RWPE1 (cell line): ENCODE measurements around the gene MPZL3.

Experiments used
- CTCF ChIA-PET: fragments of 350-600 bp; sonication (Branson Sonifier 250); formaldehyde crosslinking; extraction: SDS; loops from one replicate; lab custom pipeline; 2021; lab: Yijun Ruan, JAX
- POLR2A ChIA-PET: fragments of 400-600 bp; formaldehyde crosslinking; extraction: SDS; loops from one replicate; lab custom pipeline; 2020; ENCODE audit warnings: antibody characterized with exemption; ENCODE audit not compliant: low non-redundant PET; lab: Yijun Ruan, JAX
- DNase-seq: peaks from one replicate; pipeline ENCODE4 v3.0.0; 2012; ENCODE audit warnings: low spot score
- H3K27ac ChIP-seq: fragments of 450-650 bp; 2 replicates; pipeline ENCODE4 v1.5.1; 2017
- TF ChIP-seq, protein P1 (sequence below): fragments of 450-650 bp; conservative IDR thresholded peaks from 2 replicates; pipeline ENCODE4 v1.5.1; 2017; ENCODE audit warnings: low read depth, mild to moderate bottlenecking

MPZL3 gene

DNA sequence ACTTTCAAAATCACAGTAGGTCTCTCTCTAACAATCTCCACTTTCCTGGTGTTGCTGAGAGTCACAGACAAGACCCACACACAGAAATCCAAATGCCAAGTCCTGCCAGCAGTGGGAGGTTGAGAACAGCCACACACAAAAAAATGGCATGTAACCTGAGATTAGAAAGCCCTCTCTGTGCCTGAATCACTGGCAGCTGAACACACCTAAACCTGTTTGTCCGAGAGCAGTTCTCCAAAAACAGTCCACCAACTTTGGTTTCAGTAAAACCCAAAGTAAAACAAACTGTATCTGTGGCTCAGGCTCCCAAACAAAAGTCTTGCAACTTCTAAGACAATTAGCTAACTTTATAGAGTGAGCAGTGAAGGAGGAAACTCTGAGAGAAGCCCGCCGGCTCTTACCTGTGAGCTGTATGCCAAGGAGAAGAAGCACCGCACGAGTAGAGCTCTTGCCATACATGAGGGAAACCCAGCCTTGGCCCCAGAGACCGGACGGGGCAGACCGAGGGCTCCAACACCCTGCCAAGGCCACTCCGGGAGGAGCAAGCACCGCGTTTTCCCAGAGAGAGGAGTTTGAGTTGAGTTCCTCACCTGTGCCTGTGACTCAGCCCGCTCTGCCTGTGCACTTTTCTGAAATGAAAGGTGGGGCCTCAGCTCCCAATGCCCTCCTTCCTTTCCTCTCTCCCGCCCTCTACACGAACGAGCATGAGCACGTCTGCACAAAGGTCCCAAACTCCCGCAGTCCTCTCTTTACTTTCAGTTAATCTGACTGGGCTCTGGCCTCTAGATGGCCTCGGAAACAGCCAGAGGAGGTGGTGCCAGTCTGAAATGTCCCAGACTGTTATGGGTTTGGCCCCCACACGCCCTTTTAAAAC is 11.8 kb upstream of the MPZL3 start, which contains the start of gene MPZL2:
Gene MPZL2 (minus strand): TSS at position 603 of the 874 bp plus-strand sequence. CDS start 144 bp downstream, at position 459.
- DNase-seq, result peak; percentile 88
- POLR2A ChIA-PET, result interaction anchor here (1.2 to 1.6 kb wide), 2 partner anchors 12 kb away, joined by 3 to 7 read pairs; partner anchors contain the start of gene MPZL3
- CTCF ChIA-PET, result interaction anchor here (0.5 to 2.3 kb wide), 6 partner anchors 13 to 497 kb away, joined by 3 to 7 read pairs (median 4); no protein-coding TSS in a partner anchor
- peak within 1 kb of the TSS; percentile 90 for H3K27ac ChIP-seq
- TF ChIP-seq, protein P1, sequence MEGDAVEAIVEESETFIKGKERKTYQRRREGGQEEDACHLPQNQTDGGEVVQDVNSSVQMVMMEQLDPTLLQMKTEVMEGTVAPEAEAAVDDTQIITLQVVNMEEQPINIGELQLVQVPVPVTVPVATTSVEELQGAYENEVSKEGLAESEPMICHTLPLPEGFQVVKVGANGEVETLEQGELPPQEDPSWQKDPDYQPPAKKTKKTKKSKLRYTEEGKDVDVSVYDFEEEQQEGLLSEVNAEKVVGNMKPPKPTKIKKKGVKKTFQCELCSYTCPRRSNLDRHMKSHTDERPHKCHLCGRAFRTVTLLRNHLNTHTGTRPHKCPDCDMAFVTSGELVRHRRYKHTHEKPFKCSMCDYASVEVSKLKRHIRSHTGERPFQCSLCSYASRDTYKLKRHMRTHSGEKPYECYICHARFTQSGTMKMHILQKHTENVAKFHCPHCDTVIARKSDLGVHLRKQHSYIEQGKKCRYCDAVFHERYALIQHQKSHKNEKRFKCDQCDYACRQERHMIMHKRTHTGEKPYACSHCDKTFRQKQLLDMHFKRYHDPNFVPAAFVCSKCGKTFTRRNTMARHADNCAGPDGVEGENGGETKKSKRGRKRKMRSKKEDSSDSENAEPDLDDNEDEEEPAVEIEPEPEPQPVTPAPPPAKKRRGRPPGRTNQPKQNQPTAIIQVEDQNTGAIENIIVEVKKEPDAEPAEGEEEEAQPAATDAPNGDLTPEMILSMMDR, result peak; percentile 24; the same call in 1 of the 2 replicates

DNA sequence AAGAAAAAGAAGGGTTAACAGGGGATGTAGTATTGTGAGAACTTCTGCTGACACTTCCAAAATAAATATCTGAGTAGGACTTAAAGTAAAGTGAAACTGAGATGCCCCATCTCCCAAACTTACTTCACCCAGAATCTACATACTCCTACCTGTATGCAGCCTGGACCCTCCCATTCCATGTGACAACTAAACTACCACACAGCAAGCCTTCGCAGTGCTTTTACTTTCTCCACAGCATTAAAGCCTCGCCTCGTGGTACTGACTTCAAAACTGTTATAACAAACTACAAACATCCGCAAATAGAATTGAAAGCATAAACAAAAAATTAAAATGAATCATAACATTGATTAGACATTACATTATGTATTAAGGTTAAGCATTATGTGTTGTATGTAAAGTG is 10.9 kb upstream of the MPZL3 start:
- no peak for DNase-seq
- POLR2A ChIA-PET, result interaction anchor here (1.6 kb wide), 1 partner anchor 13 kb away, joined by 7 read pairs; no protein-coding TSS in a partner anchor
- H3K27ac ChIP-seq, result no peak overlapping the region
- CTCF ChIA-PET, result interaction anchor here (0.6 to 0.9 kb wide), 2 partner anchors 24 to 92 kb away, joined by 3 to 5 read pairs; no protein-coding TSS in a partner anchor
- TF ChIP-seq, protein P1, result no peak

DNA sequence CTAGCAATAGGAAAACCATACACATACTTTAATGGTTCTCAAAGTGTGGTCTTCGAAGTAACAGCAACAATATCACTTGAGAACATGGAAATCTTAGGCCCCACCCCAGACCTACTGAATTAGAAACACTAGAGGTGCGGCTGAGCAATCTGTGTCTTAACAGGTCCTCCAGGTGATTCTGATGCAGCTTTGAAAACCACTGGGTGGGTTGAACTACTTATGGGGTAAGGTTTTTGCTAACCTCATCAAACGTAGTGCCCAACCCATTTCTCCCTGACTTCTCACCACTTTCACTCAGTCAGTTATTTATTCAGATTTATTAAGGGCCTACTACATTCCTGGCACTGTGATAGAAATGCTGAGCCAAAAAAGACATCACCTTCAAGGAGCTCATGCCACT is 8.2 kb upstream of the MPZL3 start:
- ChIA-PET POLR2A (no interaction called here), CTCF (interaction anchor here (0.6 kb wide), 2 partner anchors 71 to 421 kb away, joined by 3 to 5 read pairs; no protein-coding TSS in a partner anchor)
- H3K27ac ChIP-seq, result no peak overlapping the region
- TF ChIP-seq, protein P1, result no peak
- no peak for DNase-seq

DNA sequence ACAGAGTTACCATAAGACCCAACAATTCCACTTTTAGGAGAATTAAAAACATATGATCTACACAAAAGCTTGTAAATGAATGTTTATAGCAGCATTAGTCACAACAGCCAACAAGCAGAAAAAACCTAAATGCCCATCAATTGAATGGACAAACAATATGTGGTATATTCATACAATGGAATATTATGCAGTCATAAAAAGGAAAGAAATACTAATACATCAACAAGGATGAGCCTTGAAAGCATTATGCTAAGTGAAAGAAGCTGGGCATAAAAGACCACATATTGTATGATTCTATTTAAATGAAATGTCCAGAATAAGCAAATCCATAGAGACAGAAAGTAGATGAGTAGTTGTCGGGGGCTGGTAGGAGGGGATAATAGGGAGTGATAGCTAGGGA is 7.0 kb upstream of the MPZL3 start:
- POLR2A ChIA-PET, result no interaction called here
- DNase-seq, result no peak
- CTCF ChIA-PET, result interaction anchor here (0.7 kb wide), 1 partner anchor 92 kb away, joined by 5 read pairs; no protein-coding TSS in a partner anchor

DNA sequence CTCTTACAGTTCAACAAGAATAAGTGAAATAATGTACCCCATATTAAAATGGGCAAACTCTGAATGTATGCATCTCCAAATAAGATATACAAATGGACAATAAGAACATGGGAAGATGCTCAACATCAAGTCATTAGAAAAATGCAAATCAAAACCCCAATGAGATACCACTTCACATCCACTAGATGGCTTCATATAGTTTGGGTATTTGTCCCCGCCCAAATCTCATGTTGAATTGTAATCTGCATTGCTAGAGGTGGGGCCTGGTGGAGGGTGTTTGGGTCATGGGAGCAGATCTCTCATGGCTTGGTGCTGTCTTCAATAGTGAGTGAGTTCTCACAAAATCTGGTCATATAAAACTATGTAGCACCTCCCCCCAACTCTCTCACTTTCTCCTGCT is 6.2 kb upstream of the MPZL3 start:
- TF ChIP-seq, protein P1, result no peak; the same call in 1 of the 2 replicates
- ChIA-PET CTCF (no interaction called here), POLR2A (no interaction called here)
- H3K27ac ChIP-seq, result no peak overlapping the region
- DNase-seq, result no peak

More for the DNA sequence above, 7.0 kb upstream of the MPZL3 start:
- TF ChIP-seq, protein P1, result no peak
- H3K27ac ChIP-seq, result no peak overlapping the region

DNA sequence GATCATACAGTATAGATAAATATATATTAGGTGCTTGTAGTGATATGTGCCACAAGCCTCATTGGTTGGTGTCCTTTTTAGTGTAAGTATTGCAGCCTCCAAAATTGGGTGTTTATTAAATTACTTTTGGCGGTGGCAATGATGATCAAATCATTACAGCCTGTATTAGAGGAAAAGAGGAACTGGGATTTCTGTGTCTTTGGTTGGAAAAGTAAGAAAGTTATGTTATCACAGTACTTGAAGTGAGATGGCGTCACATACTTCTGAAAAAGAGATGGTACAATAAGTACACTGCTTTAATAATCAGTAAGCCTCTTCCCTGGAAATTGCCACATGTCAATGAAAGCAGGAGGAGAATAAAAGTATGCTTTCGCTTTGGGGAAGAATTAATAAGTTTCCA is 523 bp upstream of the MPZL3 start:
- DNase-seq, result no peak
- H3K27ac ChIP-seq, result no peak overlapping the region
- ChIA-PET CTCF (interaction anchor here (0.6 to 1.5 kb wide), 2 partner anchors 39 to 108 kb away, joined by 3 read pairs; no protein-coding TSS in a partner anchor), POLR2A (no interaction called here)
- TF ChIP-seq, protein P1, result no peak
